Psoas muscle (tissue), 8 donors: ENCODE data around the gene PTX4. TPM values are rescaled to one million over a fixed set of nuclear protein-coding genes. Genes with fewer than 3 reads are reported as not detected.

Experiments used
- ATAC-seq, 4 donors: fragments of 200-7000 bp; cut with Tn5 transposase; one replicate each; pipeline ENCODE4 v1.9.1; 2020; ENCODE audit warnings: moderate library complexity in 3 of 4, mild to moderate bottlenecking in 2 of 4
- DNase-seq, 2 donors: peaks; one replicate each; pipeline ENCODE4 v3.0.0-alpha.2; 2020
- H3K27ac ChIP-seq: fragments of 200-600 bp; one replicate; pipeline ENCODE4 v1.8.0; 2022
- H3K27me3 ChIP-seq, 3 donors: fragments of 200-600 bp in 1 of 3; one replicate each; pipeline versions ENCODE4 v1.6.1 to v1.8.0; 2013 to 2022; ENCODE audit warnings: low read length in 2 of 3, mild to moderate bottlenecking in 2 of 3, moderate library complexity in 1 of 3; ENCODE audit not compliant: insufficient read depth in 3 of 3
- H3K36me3 ChIP-seq, 2 donors: fragments of 200-600 bp in 1 of 2; one replicate each; pipeline versions ENCODE4 v1.6.1 to v1.8.0; 2013 to 2022; ENCODE audit warnings: low read depth in 1 of 2, mild to moderate bottlenecking in 1 of 2, moderate library complexity in 1 of 2; ENCODE audit not compliant: insufficient read depth in 1 of 2
- H3K4me1 ChIP-seq: fragments of 200-600 bp; one replicate; pipeline ENCODE4 v1.8.0; 2022
- H3K4me3 ChIP-seq: fragments of 200-600 bp; one replicate; pipeline ENCODE4 v1.8.0; 2022; ENCODE audit warnings: mild to moderate bottlenecking
- H3K9me3 ChIP-seq: fragments of 200-600 bp; one replicate; pipeline ENCODE4 v1.8.0; 2022
- WGBS, 3 donors: extraction: QIAGEN DNeasy Blood & Tissue Kit; methylation state at CpG; one replicate each; pipeline versions ENCODE4 v1.1.6 to v1.1.7; 2013; 5-methylcytosine and 5-hydroxymethylcytosine counted together
- intact Hi-C, 2 donors: fragments of 100-400 bp; cut with DNase I; formaldehyde crosslinking; loops; one replicate each; pipeline versions ENCODE4 v1.11.0 to v1.14.2; 2022
- polyA plus RNA-seq, 3 donors: library from polyadenylated mRNA; stranded (reverse); fragments of 200-250 nt; gene quantifications; one replicate each; pipeline ENCODE4 v1.2.3, GENCODE V29; 2013
- total RNA-seq, 4 donors: library from RNA; stranded (reverse); fragmentation: NEBNext Ultra II Directional in 2 of 4; extraction: Animal tissue kit (Norgen Biotek cat#: 25700) in 2 of 4; gene quantifications; one replicate each; pipeline versions ENCODE4 v1.2.1 to v1.2.4, GENCODE V29; 2021 to 2023
- TF ChIP-seq, protein P1 (sequence below): fragments of 200-600 bp; IDR thresholded peaks from one replicate; pipeline ENCODE4 v1.8.0; 2022; ENCODE audit warnings: antibody characterized with exemption
- donor health status: healthy with polysubstance abuse.
- donor health status: DM: no; HTN: no; CAD: no; lungs with moderate emphysema.
- donor health status: Bipolar disorder and iron deficiency.
- donor health status: healthy.
- donor health status: DM: yes; HTN: yes; CAD: no.
- donor health status: DM: no; HTN: no; CAD: no.
- donor health status: DM: no; HTN: no; CAD: no.
- donor health status: DM: yes; HTN: yes; CAD: no.

Gene PTX4
- total and polyA plus RNA-seq, 7 donors: 0.04 to 0.26 (median 0.23) TPM; not detected in 4

DNA sequence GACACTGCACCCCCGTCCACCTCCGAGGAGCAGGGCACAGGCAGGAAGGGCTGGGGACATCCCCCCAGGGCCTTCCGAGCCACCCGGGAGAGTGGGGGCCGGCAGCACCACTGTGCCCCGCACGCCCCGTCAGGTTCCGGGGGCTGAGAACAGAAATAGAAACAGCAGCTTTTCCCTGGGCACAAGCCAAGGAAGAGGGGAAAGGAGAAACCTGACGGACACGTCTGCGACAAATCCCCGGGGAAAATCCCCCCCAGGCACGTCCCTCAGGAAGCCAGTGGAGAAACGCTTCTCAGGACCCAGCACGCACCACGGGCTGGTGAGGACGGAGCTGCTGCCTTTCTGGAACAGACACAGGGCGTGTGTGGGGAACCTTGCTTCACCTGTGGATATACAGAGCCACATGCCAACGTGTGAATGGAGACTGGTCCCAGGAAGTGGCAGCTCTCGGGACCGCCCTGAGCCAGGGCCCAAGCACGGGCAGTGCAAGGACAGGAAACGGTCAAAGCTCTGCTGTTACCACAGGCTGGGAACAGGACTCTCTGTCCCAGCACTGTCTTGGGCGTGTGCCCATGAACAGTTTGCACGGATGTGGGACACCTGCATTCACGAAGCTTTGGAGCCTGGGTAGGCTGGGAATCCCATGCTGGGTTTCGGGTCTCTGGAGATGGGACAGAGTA, 43.5 kb upstream of the PTX4 start:
- intact Hi-C loops: loop anchor here in 1 of 2 donors (5.0 kb wide), 1 partner anchor 40 kb away; the partner anchor contains the start of gene TELO2
- TF ChIP-seq, protein P1, sequence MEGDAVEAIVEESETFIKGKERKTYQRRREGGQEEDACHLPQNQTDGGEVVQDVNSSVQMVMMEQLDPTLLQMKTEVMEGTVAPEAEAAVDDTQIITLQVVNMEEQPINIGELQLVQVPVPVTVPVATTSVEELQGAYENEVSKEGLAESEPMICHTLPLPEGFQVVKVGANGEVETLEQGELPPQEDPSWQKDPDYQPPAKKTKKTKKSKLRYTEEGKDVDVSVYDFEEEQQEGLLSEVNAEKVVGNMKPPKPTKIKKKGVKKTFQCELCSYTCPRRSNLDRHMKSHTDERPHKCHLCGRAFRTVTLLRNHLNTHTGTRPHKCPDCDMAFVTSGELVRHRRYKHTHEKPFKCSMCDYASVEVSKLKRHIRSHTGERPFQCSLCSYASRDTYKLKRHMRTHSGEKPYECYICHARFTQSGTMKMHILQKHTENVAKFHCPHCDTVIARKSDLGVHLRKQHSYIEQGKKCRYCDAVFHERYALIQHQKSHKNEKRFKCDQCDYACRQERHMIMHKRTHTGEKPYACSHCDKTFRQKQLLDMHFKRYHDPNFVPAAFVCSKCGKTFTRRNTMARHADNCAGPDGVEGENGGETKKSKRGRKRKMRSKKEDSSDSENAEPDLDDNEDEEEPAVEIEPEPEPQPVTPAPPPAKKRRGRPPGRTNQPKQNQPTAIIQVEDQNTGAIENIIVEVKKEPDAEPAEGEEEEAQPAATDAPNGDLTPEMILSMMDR: no peak
- 34 to 41% (median 36%) methylated on average over 28 of the region's 28 CpGs for WGBS, 3 donors
- DNase-seq (peak; percentile 87 to 95), ATAC-seq (peak; percentile 86 to 90 (median 87))
- no peaks in the 10 kb centered on the region for H3K9me3 ChIP-seq
- H3K27ac ChIP-seq: peak overlapping the region; percentile 79
- no peaks in the 10 kb centered on the region for H3K36me3 ChIP-seq
- no peaks in the 10 kb centered on the region for H3K27me3 ChIP-seq
- no peak overlapping the region for H3K4me3 ChIP-seq
- peaks cover 11% of the 10 kb centered on the region for H3K4me1 ChIP-seq

DNA sequence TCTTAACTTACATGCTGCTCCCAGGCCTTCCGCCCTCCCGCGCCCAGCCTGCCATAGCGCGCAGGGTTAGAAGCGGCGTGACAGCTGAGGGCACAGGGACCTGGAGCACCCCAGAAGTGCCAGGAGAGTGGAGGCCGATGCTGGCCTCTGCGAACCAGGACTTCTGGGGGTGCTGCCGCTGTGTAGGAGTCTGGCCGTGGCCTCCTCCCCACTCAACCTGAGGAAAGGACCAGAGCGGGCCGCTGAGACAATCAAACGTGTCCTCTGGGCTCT, 42.8 kb upstream of the PTX4 start:
- no peak for DNase-seq
- H3K9me3 ChIP-seq: no peaks in the 10 kb centered on the region
- no peaks in the 10 kb centered on the region for H3K36me3 ChIP-seq
- peak overlapping the region; percentile 36 for H3K4me3 ChIP-seq
- 77 to 84% (median 81%) methylated on average over 14 of the region's 14 CpGs for WGBS, 3 donors
- no peaks in the 10 kb centered on the region for H3K27me3 ChIP-seq
- no peak for ATAC-seq
- intact Hi-C loops: loop anchor here in 1 of 2 donors (5.0 kb wide), 1 partner anchor 39 kb away; the partner anchor contains the start of gene TELO2
- TF ChIP-seq, protein P1: no peak
- H3K27ac ChIP-seq: peak overlapping the region; percentile 79
- peaks cover 11% of the 10 kb centered on the region for H3K4me1 ChIP-seq

DNA sequence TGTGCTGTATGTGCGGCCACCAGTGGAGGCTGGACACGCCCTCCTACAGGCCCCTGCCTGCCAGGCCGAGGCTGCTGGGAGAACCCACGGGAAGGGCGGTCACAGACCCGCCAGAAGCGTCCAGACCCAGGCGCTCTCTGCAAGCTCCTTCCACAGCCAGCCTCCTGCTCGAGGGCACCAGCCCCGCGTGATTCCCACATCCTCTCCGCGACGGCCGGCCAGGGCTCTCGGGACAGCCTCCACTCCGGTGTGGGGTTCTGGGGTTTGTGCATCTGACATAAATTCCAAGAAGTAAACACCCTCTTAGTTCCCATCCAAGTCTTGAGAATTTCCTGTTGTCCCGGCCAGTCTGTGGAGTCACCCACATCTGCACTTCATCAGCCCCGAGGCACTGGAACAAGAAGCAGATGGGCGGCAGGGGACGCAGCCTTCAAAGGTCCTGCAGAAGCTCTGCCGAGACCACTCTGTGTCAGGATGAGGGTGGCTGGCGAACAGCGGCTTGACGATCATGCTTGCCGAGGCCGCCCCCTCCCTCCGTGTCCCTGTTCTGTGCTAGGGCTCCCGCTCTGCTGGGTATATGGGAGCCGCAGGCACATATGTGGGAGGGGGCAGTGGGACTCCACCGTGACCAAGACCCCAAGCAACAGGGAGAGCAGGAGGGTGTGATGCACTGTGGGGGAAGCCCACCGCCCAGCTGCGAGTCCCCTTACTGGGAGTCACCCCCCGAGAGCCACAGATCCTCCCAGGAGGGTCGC, 42.3 kb upstream of the PTX4 start:
- ATAC-seq (peak in 3 of 4 donors; percentile 10 to 12 (median 12)), DNase-seq (peak; percentile 82 to 86)
- TF ChIP-seq, protein P1: no peak
- no peaks in the 10 kb centered on the region for H3K27me3 ChIP-seq
- intact Hi-C loops: loop anchor here in 1 of 2 donors (5.0 kb wide), 1 partner anchor 39 kb away; the partner anchor contains the start of gene TELO2
- H3K4me3 ChIP-seq: peak overlapping the region; percentile 36
- peak overlapping the region; percentile 79 for H3K27ac ChIP-seq
- H3K4me1 ChIP-seq: peaks cover 11% of the 10 kb centered on the region
- WGBS, 3 donors: 70 to 75% (median 71%) methylated on average over 34 to 35 of the region's 35 CpGs
- H3K9me3 ChIP-seq: no peaks in the 10 kb centered on the region
- H3K36me3 ChIP-seq: no peaks in the 10 kb centered on the region

DNA sequence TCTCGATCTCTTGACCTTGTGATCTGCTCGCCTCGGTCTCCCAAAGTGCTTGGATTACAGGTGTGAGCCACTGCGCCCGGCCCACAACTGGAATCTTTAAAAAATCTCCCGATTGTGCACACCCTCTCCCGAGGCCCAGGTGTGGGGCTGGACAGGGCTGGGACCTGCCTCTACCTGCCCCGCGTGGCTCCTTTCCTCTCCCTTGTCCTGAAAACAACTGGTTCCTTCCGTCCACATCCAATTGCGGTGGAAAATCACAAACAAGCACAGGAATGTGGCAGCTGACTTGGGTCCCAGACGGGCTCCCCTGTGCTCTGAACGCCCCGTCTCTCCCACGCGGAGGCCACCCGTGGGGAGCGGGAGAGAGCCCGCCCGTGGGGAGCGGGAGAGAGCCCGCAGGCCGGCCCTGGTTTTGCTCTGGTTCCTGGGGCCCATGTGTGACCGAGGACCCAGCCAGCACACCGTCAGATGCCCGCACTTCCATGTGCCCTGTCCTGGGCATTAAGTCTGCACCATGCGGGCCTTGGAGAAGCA, 41.7 kb upstream of the PTX4 start:
- Histone ChIP-seq H3K36me3 (no peaks in the 10 kb centered on the region), H3K4me1 (peaks cover 11% of the 10 kb centered on the region), H3K9me3 (no peaks in the 10 kb centered on the region), H3K4me3 (peak overlapping the region; percentile 36), H3K27me3 (no peaks in the 10 kb centered on the region), H3K27ac (peak overlapping the region; percentile 79)
- DNase-seq: peak in 1 of 2 donors; percentile 39
- 80 to 87% (median 86%) methylated on average over 27 of the region's 27 CpGs for WGBS, 3 donors
- TF ChIP-seq, protein P1: no peak
- intact Hi-C loops: loop anchor here in 1 of 2 donors (5.0 kb wide), 1 partner anchor 38 kb away; the partner anchor contains the start of gene TELO2
- ATAC-seq: no peak
